ENCODE measurements around the gene KRTAP6-2.

DNA sequence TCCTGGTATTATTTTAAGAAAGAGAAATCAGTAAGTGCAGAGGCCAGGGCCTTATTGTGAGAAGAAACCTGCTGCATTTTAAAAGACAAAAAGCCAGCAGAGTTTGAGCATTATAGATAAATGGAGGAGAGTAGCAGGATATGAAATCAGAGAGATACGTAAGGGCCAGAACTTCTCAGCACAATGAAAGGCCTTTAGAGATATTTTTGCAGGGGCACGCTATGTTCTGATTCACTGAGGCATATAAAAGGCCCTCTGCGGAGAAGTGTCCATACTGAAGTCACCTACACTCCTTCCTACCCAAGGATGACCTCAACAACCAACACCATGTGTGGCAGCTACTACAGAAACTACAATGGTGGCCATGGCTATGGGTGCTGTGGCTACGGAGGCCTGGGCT lies 6.6 kb downstream of the KRTAP6-2 start, which contains the start of gene KRTAP6-3:
- TF ChIP-seq POLR2A (IDR thresholded peaks at IDR 0.05), result no peak
- TF ChIP-seq, protein P1, sequence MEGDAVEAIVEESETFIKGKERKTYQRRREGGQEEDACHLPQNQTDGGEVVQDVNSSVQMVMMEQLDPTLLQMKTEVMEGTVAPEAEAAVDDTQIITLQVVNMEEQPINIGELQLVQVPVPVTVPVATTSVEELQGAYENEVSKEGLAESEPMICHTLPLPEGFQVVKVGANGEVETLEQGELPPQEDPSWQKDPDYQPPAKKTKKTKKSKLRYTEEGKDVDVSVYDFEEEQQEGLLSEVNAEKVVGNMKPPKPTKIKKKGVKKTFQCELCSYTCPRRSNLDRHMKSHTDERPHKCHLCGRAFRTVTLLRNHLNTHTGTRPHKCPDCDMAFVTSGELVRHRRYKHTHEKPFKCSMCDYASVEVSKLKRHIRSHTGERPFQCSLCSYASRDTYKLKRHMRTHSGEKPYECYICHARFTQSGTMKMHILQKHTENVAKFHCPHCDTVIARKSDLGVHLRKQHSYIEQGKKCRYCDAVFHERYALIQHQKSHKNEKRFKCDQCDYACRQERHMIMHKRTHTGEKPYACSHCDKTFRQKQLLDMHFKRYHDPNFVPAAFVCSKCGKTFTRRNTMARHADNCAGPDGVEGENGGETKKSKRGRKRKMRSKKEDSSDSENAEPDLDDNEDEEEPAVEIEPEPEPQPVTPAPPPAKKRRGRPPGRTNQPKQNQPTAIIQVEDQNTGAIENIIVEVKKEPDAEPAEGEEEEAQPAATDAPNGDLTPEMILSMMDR (IDR thresholded peaks at IDR 0.05 in 4 of 5, conservative IDR thresholded peaks at IDR 0.05 in 1 of 5), result no peak
